Measurements from ENCODE around the gene PPM1F. TPM values are rescaled to one million over a fixed set of nuclear protein-coding genes. Genes with fewer than 3 reads are reported as not detected.

The PPM1F gene, protein sequence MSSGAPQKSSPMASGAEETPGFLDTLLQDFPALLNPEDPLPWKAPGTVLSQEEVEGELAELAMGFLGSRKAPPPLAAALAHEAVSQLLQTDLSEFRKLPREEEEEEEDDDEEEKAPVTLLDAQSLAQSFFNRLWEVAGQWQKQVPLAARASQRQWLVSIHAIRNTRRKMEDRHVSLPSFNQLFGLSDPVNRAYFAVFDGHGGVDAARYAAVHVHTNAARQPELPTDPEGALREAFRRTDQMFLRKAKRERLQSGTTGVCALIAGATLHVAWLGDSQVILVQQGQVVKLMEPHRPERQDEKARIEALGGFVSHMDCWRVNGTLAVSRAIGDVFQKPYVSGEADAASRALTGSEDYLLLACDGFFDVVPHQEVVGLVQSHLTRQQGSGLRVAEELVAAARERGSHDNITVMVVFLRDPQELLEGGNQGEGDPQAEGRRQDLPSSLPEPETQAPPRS
- total RNA-seq (100 to 1,000 TPM in 1 of 7 donors, 10 to 100 TPM in 6; 63.4 to 103 (median 87.8) TPM), polyA plus RNA-seq (10 to 100 TPM; 13.6 to 37.2 (median 14.0) TPM)
- long read RNA-seq, donor 1, full-length matches to known transcripts: 12 of 12 reads
- long read RNA-seq, donor 1, partial matches to known transcripts: 0 of 12 reads
- long read RNA-seq, donor 1, other reads (novel, unspliced or antisense): 0 of 12 reads
- long read RNA-seq, donor 2, full-length matches to known transcripts: 5 of 5 reads
- long read RNA-seq, donor 2, partial matches to known transcripts: 0 of 5 reads
- long read RNA-seq, donor 2, other reads (novel, unspliced or antisense): 0 of 5 reads

GRCh38 chr22:21952586-21953571 lies at the start of gene PPM1F:
PPM1F (minus strand) TSS chr22:21952848; CDS start chr22:21946048, 6,800 bp downstream.
- Histone ChIP-seq H3K4me3 (peak within 1 kb of the TSS; percentile 40 to 84 (median 68)), H3K9me3 (no peaks in the 10 kb centered on the region), H3K27ac (peak within 1 kb of the TSS; percentile 42 to 95 (median 88)), H3K27me3 (replicated peaks in 1 of 7) (no peaks in the 10 kb centered on the region), H3K4me1 (peaks cover 19 to 52% (median 45%) of the 10 kb centered on the region in 6 donors), H3K36me3 (peaks cover 0 to 3% (median 0%) of the 10 kb centered on the region in 6 donors)
- WGBS, 5 donors: 11 to 20% (median 13%) methylated on average over 31 to 58 of the region's 58 CpGs
- intact Hi-C loops (cut with DNase I; ENCODE audit: low total_unique reads): loop anchor here (5.0 kb wide), 1 partner anchor 241 kb away; no protein-coding TSS in a partner anchor
- peak; percentile 98 for DNase-seq
- TF ChIP-seq CTCF (IDR thresholded peaks at IDR 0.05 in 8 of 11, conservative IDR thresholded peaks at IDR 0.05 in 3 of 11): peak; percentile 52 to 96 (median 93)
- TF ChIP-seq POLR2AphosphoS5 (IDR thresholded peaks at IDR 0.05): peak; percentile 56 to 81 (median 71)
- TF ChIP-seq POLR2A (IDR thresholded peaks at IDR 0.05): no peak

- no peaks in the 10 kb centered on the region for H3K36me3 ChIP-seq
- H3K9me3 ChIP-seq: no peaks in the 10 kb centered on the region
- TF ChIP-seq CTCF (IDR thresholded peaks at IDR 0.05 in 8 of 11, conservative IDR thresholded peaks at IDR 0.05 in 3 of 11) (no peak), POLR2A (IDR thresholded peaks at IDR 0.05) (no peak), POLR2AphosphoS5 (IDR thresholded peaks at IDR 0.05) (no peak)
- 85 to 92% (median 87%) methylated on average over 2 of the region's 2 CpGs for WGBS, 5 donors
- H3K27ac ChIP-seq: no peak overlapping the region
- no peaks in the 10 kb centered on the region for H3K27me3 ChIP-seq (replicated peaks in 1 of 7)
- intact Hi-C loops (cut with DNase I; ENCODE audit: low total_unique reads): no loop called here
- no peak overlapping the region for H3K4me3 ChIP-seq
- DNase-seq: no peak
- no peaks in the 10 kb centered on the region for H3K4me1 ChIP-seq
Measured at GRCh38 chr22:22001664-22002525, 49.2 kb upstream of the PPM1F start.

DNA sequence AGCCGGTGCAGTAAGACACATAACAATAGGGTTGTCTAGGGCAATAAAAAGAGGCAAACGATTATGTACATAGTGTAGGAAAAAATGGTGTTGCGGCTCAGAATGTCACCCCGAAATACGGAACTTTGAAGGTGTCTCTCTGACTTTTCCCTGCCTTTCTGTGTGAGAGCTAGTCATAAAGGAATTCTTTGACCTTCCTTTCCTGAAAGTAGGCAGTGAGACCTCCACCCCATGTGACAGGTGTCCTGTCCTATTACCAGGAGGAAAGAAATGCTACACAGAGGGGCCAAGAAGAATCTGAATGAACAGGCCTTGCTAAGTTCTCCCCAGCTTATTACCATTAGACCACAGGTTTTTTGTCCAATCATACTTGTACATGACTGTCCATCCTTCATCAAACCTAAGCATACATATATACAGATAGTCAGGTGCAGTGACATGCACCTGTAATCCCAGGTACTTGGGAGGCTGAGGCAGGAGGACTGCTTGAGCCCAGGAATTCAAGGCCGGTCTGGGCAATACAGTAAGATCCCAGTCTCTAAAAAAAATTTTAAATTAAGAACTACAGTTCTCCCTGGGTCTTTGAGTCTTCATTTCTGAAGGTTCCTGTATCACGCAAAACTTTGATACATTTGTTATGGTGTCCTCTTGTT lies 46.1 kb upstream of the PPM1F start:
- no peaks in the 10 kb centered on the region for H3K36me3 ChIP-seq
- intact Hi-C loops (cut with DNase I; ENCODE audit: low total_unique reads): no loop called here
- no peak overlapping the region for H3K27ac ChIP-seq
- no peak for DNase-seq
- H3K9me3 ChIP-seq: no peaks in the 10 kb centered on the region
- 84 to 93% (median 91%) methylated on average over 7 of the region's 7 CpGs for WGBS, 5 donors
- H3K4me1 ChIP-seq: no peaks in the 10 kb centered on the region
- no peak overlapping the region for H3K4me3 ChIP-seq
- no peak for TF ChIP-seq POLR2A (IDR thresholded peaks at IDR 0.05)
- TF ChIP-seq CTCF (IDR thresholded peaks at IDR 0.05 in 8 of 11, conservative IDR thresholded peaks at IDR 0.05 in 3 of 11): no peak
- no peak for TF ChIP-seq POLR2AphosphoS5 (IDR thresholded peaks at IDR 0.05)
- H3K27me3 ChIP-seq (replicated peaks in 1 of 7): no peaks in the 10 kb centered on the region
